HL-60/S4 (cell line): ENCODE measurements around the gene TMC4.
"Not testable (repeated sequence)": the region's sequence is repeated elsewhere in the genome, so short reads cannot be mapped to it uniquely, and the experiment has no call there.

Experiments
- in situ Hi-C: fragments of 300-500 bp; cut with MboI; formaldehyde crosslinking; loops from 2 replicates; pipeline ENCODE4 v1.14.3; 2022; ENCODE audit warnings: low sequenced_read_pairs

Gene TMC4

GRCh38 chr19:54204767-54205468, 32.0 kb upstream of the TMC4 start:
- in situ Hi-C loops: no loop called here

GRCh38 chr19:54203151-54203611, 30.2 kb upstream of the TMC4 start:
- in situ Hi-C loops: no loop called here

GRCh38 chr19:54201980-54202379, 29.0 kb upstream of the TMC4 start:
- in situ Hi-C loops: no loop called here

- in situ Hi-C loops: no loop called here
Measured at GRCh38 chr19:54201172-54201701, 28.3 kb upstream of the TMC4 start.

GRCh38 chr19:54199401-54199800, 26.4 kb upstream of the TMC4 start:
- in situ Hi-C loops: no loop called here

- in situ Hi-C loops: no loop called here
Measured at GRCh38 chr19:54197121-54197520, 24.2 kb upstream of the TMC4 start.

- in situ Hi-C loops: no loop called here
Measured at GRCh38 chr19:54196536-54196935, 23.6 kb upstream of the TMC4 start.

GRCh38 chr19:54194463-54194862, 21.5 kb upstream of the TMC4 start:
- in situ Hi-C loops: not testable (repeated sequence)

GRCh38 chr19:54193011-54193410, 20.1 kb upstream of the TMC4 start:
- in situ Hi-C loops: no loop called here

- in situ Hi-C loops: no loop called here
Measured at GRCh38 chr19:54191811-54192453, 19.0 kb upstream of the TMC4 start.

GRCh38 chr19:54191011-54191810, 18.3 kb upstream of the TMC4 start, which contains the start of gene TSEN34:
TSS of gene TSEN34 (plus strand) at chr19:54191308. CDS start at chr19:54191365, 57 bp downstream.
- in situ Hi-C loops: no loop called here

GRCh38 chr19:54190503-54191010, 17.6 kb upstream of the TMC4 start:
- in situ Hi-C loops: no loop called here

GRCh38 chr19:54189735-54190502, 17.0 kb upstream of the TMC4 start:
- in situ Hi-C loops: no loop called here

GRCh38 chr19:54189145-54189734, 16.3 kb upstream of the TMC4 start, which contains the start of gene MBOAT7:
TSS of gene MBOAT7 (minus strand) at chr19:54189580. CDS start at chr19:54188508, 1,072 bp downstream.
- in situ Hi-C loops: no loop called here

GRCh38 chr19:54188215-54188871, 15.4 kb upstream of the TMC4 start:
- in situ Hi-C loops: no loop called here

- in situ Hi-C loops: no loop called here
Measured at GRCh38 chr19:54186934-54187381, 14.0 kb upstream of the TMC4 start.

GRCh38 chr19:54186351-54186750, 13.4 kb upstream of the TMC4 start:
- in situ Hi-C loops: no loop called here

- in situ Hi-C loops: no loop called here
Measured at GRCh38 chr19:54183431-54183830, 10.5 kb upstream of the TMC4 start.

- in situ Hi-C loops: not testable (repeated sequence)
Measured at GRCh38 chr19:54181894-54182293, 8.9 kb upstream of the TMC4 start.
